Measurements from ENCODE around the gene NRG3. TPM values are rescaled to one million over a fixed set of nuclear protein-coding genes. Genes with fewer than 3 reads are reported as not detected.

The NRG3 gene
- total and polyA plus RNA-seq, 2 of the 8 experiments (the other 6 are each of a cell fraction or from before 2014, with no cell fraction given) = 4.2 to 5.0 TPM

- FAIRE-seq = no peak
- H3K23ac ChIP-seq (ENCODE audit: insufficient read length) = no peak overlapping the region
- DNase-seq (ENCODE audit: low read depth in 1 of 2, low spot score in 2 of 2) = no peak
Observed at GRCh38 chr10:82890573-82890972, 1015.6 kb downstream of the NRG3 start.

More at GRCh38 chr10:82890573-82890972, 1015.6 kb downstream of the NRG3 start:
- Histone ChIP-seq H3K36me3 (ENCODE audit: control insufficient read depth in 2 of 4, insufficient read depth in 4 of 4, low read length in 3 of 4) (no peaks in the 10 kb centered on the region), H4K91ac (replicated peaks; ENCODE audit: insufficient read length, low read length) (no peak overlapping the region), H3K4me3 (ENCODE audit: extremely low read depth in 1 of 4, insufficient read depth in 2 of 4, low read depth in 3 of 4, low read length in 4 of 4) (no peak overlapping the region), H3K79me1 (ENCODE audit: low read depth, low read length) (no peaks in the 10 kb centered on the region), H3K9me3 (ENCODE audit: insufficient read depth in 2 of 2, low read depth in 1 of 2, low read length in 1 of 2) (no peaks in the 10 kb centered on the region), H2BK5ac (ENCODE audit: low read depth, low read length) (no peak overlapping the region), H3K18ac (ENCODE audit: extremely low read depth, low read length) (no peak overlapping the region), H2BK120ac (replicated peaks; ENCODE audit: low read depth, low read length) (no peak overlapping the region), H3K4ac (replicated peaks; ENCODE audit: insufficient read length, low read depth, low read length) (no peak overlapping the region), H4K5ac (ENCODE audit: insufficient read length, low read depth, low read length) (no peak overlapping the region), H3K79me2 (ENCODE audit: control insufficient read depth in 1 of 2, insufficient read depth in 2 of 2, low read length in 2 of 2) (no peaks in the 10 kb centered on the region), H3K56ac (replicated peaks; ENCODE audit: insufficient read length, low read depth, low read length) (no peak overlapping the region), H3K9ac (replicated peaks in 1 of 4; ENCODE audit: extremely low read depth in 1 of 4, low read depth in 3 of 4, low read length in 3 of 4) (no peak overlapping the region), H3K27me3 (replicated peaks in 1 of 4; ENCODE audit: control insufficient read depth in 3 of 4, extremely low read depth in 1 of 4, insufficient read depth in 3 of 4, low read length in 3 of 4) (no peaks in the 10 kb centered on the region), H4K8ac (ENCODE audit: extremely low read depth, insufficient read depth, low read length) (no peak overlapping the region), H3K4me2 (ENCODE audit: insufficient read depth in 1 of 2, low read depth in 2 of 2, low read length in 2 of 2) (no peak overlapping the region), H2AFZ (ENCODE audit: low read length) (no peak overlapping the region), H3K4me1 (replicated peaks in 1 of 4; ENCODE audit: control insufficient read depth in 3 of 4, insufficient read depth in 4 of 4, low read length in 3 of 4) (peaks cover 0 to 4% (median 2%) of the 10 kb centered on the region in 4 experiments; a peak in 3 of 7 replicates), H3K14ac (ENCODE audit: insufficient read length) (no peak overlapping the region), H2BK12ac (ENCODE audit: low read depth, low read length) (no peak overlapping the region), H2BK15ac (ENCODE audit: low read length) (no peak overlapping the region), H2AK5ac (ENCODE audit: low read depth, low read length) (no peak overlapping the region), H3K23me2 (ENCODE audit: low read depth, low read length) (0 out of 2 replicates have a peak, but pooled peaks cover 1% of the 10 kb centered on the region), H4K20me1 (replicated peaks in 1 of 2; ENCODE audit: control insufficient read depth in 1 of 2, insufficient read depth in 2 of 2, low read length in 2 of 2) (no peaks in the 10 kb centered on the region), H3K27ac (ENCODE audit: low read depth, low read length) (no peak overlapping the region), H2BK20ac (ENCODE audit: low read length) (no peak overlapping the region)
- ChIA-PET POLR2A (ENCODE audit: partially characterized antibody) (no interaction called here), CTCF (ENCODE audit: partially characterized antibody) (no interaction called here)
- TF ChIP-seq POLR2AphosphoS5 (IDR thresholded peaks at IDR 0.05; ENCODE audit: low read depth, low read length) = no peak
- TF ChIP-seq CTBP2 (IDR thresholded peaks at IDR 0.05; ENCODE audit: borderline replicate concordance, insufficient read depth, insufficient read length, low read length) = no peak
- TF ChIP-seq SRF (IDR thresholded peaks at IDR 0.05; ENCODE audit: low read depth, low read length) = no peak
- peak; percentile 84 for TF ChIP-seq CEBPB (IDR thresholded peaks at IDR 0.05; ENCODE audit: low read depth, low read length)
- WGBS, 2 experiments (ENCODE audit: extremely low coverage in 1 of 2, insufficient coverage in 1 of 2, insufficient read length in 1 of 2, insufficient replicate concordance in 2 of 2, low coverage in 1 of 2, low lambda C conversion rate in 2 of 2, missing lambda C conversion rate in 1 of 2) = 83% methylated on average over 5 of the region's 5 CpGs; no CpG with 5 or more reads in 1 of the 2 experiments
